PC-3 (cell line): ENCODE results near the gene LRRTM4.

Experiments used
- EZH2 ChIP-seq: fragments of 300-600 bp; sonication (generic); IDR thresholded peaks from one replicate; pipeline ENCODE4 v1.6.1; 2017; ENCODE audit warnings: antibody characterized with exemption, mild to moderate bottlenecking, low read length; ENCODE audit not compliant: unreplicated experiment
- EZH2phosphoT487 ChIP-seq: fragments of 300-600 bp; sonication (generic); IDR thresholded peaks from 2 replicates; pipeline ENCODE4 v1.6.1; 2018; ENCODE audit warnings: mild to moderate bottlenecking, antibody characterized with exemption, low read length, borderline replicate concordance
- TF ChIP-seq, protein P1 (sequence below): fragments of 300-600 bp; sonication (generic); conservative IDR thresholded peaks from 2 replicates; pipeline ENCODE4 v1.5.1; 2017; ENCODE audit warnings: antibody characterized with exemption, low read depth, mild to moderate bottlenecking, low read length

DNA sequence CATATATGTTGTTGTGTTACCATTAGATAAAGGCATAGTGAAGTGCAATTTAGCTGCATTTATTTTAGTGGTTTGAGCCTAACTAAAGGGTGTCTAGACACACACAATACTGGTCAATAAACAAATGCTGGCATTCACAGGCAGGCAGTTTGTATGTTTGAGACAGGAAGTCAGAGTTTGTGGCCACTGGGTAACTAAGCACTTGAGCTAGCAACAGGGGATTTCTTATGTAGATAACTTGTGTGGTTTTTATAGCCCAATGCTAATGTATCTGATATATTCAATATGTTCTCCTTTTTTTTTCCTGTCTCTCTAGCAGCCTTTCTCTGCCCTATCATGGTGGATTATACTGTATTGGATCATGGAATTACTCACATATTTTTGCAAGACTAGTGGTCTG, 38.1 kb downstream of the LRRTM4 start:
- TF ChIP-seq, protein P1, sequence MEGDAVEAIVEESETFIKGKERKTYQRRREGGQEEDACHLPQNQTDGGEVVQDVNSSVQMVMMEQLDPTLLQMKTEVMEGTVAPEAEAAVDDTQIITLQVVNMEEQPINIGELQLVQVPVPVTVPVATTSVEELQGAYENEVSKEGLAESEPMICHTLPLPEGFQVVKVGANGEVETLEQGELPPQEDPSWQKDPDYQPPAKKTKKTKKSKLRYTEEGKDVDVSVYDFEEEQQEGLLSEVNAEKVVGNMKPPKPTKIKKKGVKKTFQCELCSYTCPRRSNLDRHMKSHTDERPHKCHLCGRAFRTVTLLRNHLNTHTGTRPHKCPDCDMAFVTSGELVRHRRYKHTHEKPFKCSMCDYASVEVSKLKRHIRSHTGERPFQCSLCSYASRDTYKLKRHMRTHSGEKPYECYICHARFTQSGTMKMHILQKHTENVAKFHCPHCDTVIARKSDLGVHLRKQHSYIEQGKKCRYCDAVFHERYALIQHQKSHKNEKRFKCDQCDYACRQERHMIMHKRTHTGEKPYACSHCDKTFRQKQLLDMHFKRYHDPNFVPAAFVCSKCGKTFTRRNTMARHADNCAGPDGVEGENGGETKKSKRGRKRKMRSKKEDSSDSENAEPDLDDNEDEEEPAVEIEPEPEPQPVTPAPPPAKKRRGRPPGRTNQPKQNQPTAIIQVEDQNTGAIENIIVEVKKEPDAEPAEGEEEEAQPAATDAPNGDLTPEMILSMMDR: no peak
- no peak for TF ChIP-seq EZH2
- no peak for TF ChIP-seq EZH2phosphoT487
